Ishikawa (cell line): ENCODE measurements around the gene PDE7B.

Source experiments
- CEBPB ChIP-seq: IDR thresholded peaks from 2 replicates; pipeline ENCODE4 v1.6.1; 2012
- CREB1 ChIP-seq: IDR thresholded peaks from 2 replicates; pipeline ENCODE4 v1.6.1; 2012; ENCODE audit warnings: low read depth
- EGR1 ChIP-seq: IDR thresholded peaks from 2 replicates; pipeline ENCODE4 v1.6.1; 2012
- EP300 ChIP-seq: IDR thresholded peaks from 2 replicates; pipeline ENCODE4 v1.6.1; 2012; ENCODE audit warnings: borderline replicate concordance
- FOXM1 ChIP-seq: IDR thresholded peaks from 2 replicates; pipeline ENCODE4 v1.6.1; 2012; ENCODE audit warnings: low read depth, borderline replicate concordance
- MAX ChIP-seq: IDR thresholded peaks from 2 replicates; pipeline ENCODE4 v1.6.1; 2012
- NFIC ChIP-seq: IDR thresholded peaks from 2 replicates; pipeline ENCODE4 v1.6.1; 2012
- RAD21 ChIP-seq: IDR thresholded peaks from 2 replicates; pipeline ENCODE4 v1.6.1; 2012; ENCODE audit warnings: low read depth
- REST ChIP-seq: IDR thresholded peaks from 2 replicates; pipeline ENCODE4 v1.6.1; 2012; ENCODE audit warnings: low read depth, mild to moderate bottlenecking
- TAF1 ChIP-seq: IDR thresholded peaks from 2 replicates; pipeline ENCODE4 v1.6.1; 2012; ENCODE audit warnings: low read depth, mild to moderate bottlenecking
- TCF12 ChIP-seq: IDR thresholded peaks from 2 replicates; pipeline ENCODE4 v1.6.1; 2012; ENCODE audit warnings: low read depth
- TEAD4 ChIP-seq: IDR thresholded peaks from 2 replicates; pipeline ENCODE4 v1.6.1; 2012
- USF1 ChIP-seq: IDR thresholded peaks from 2 replicates; pipeline ENCODE4 v1.6.1; 2012
- YY1 ChIP-seq: IDR thresholded peaks from 2 replicates; pipeline ENCODE4 v1.6.1; 2012; ENCODE audit warnings: low read depth
- ZBTB7A ChIP-seq: IDR thresholded peaks from 2 replicates; pipeline ENCODE4 v1.6.1; 2012; ENCODE audit warnings: low read depth

PDE7B gene

DNA sequence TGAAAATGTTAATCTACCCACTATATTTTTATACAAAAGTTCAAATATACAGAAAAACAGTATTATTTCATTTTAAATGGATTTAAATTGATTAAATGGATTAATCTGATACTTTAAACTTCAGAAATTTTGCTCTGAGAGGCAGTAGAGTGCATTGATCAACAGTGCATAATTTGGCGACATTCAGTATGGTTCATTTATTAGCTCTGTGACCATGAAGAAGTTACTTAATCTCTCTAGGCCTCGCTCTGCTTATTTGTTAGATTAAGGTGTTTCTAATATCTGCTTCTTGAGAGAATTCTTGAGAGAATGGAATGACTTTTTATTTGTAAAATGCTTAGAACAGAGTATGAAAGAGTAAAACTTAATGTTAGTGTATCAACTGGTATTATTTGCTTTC lies 8.9 kb downstream of the PDE7B start:
- TF ChIP-seq TEAD4: no peak
- no peak for TF ChIP-seq EGR1
- no peak for TF ChIP-seq EP300
- TF ChIP-seq REST: no peak

GRCh38 chr6:135861189-135861588 lies 9.7 kb downstream of the PDE7B start:
- TF ChIP-seq CREB1 (no peak), TCF12 (no peak), RAD21 (no peak)

DNA sequence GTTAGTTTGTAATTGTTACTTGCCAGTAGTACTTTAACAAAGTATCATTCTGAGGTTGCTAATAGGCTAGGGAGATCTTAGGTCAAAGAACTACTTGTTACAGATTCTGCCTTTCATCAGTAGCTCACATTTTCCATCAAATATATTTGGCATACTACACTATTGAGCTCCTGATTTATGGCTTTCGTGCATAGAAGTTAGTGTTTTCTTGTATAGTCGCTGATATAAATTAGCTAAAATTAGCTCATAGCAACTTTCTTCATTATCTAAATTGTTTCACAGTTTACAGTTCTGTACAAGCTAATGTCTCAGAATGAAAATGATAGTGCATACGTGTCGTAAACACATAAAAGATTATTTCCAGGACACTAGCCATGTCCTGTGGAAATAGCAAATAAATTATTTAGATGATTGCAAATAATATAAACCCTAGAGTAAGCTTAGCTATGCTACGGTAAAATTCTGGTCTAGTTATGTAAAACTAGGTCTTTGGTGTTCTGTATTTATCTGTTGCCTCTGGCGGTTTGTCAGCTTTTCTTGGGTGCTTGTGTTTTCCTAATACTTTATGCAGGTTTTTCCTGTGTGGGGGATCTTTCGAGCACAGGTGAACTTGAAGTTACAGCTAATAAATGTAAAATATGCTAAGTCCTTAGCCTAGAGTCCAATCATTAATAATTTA lies 15.1 kb downstream of the PDE7B start:
- no peak for TF ChIP-seq USF1
- no peak for TF ChIP-seq TAF1
- TF ChIP-seq ZBTB7A: no peak
- TF ChIP-seq NFIC: no peak
- no peak for TF ChIP-seq REST
- TF ChIP-seq TEAD4: no peak
- TF ChIP-seq RAD21: no peak
- TF ChIP-seq CEBPB: no peak
- no peak for TF ChIP-seq MAX
- no peak for TF ChIP-seq CREB1
- no peak for TF ChIP-seq TCF12
- no peak for TF ChIP-seq YY1
- no peak for TF ChIP-seq EP300
- TF ChIP-seq FOXM1: no peak

- TF ChIP-seq NFIC: no peak
- TF ChIP-seq ZBTB7A: no peak
- TF ChIP-seq TCF12: no peak
- TF ChIP-seq CEBPB: no peak
- no peak for TF ChIP-seq EGR1
- no peak for TF ChIP-seq YY1
- no peak for TF ChIP-seq MAX
- TF ChIP-seq RAD21: no peak
- no peak for TF ChIP-seq FOXM1
- no peak for TF ChIP-seq CREB1
- TF ChIP-seq USF1: no peak
- no peak for TF ChIP-seq REST
These were observed 15.8 kb downstream of the PDE7B start for GRCh38 chr6:135867332-135867731.

GRCh38 chr6:135869857-135870256 lies 18.4 kb downstream of the PDE7B start:
- TF ChIP-seq USF1 (no peak), YY1 (no peak), CEBPB (no peak), FOXM1 (no peak), TEAD4 (no peak), MAX (no peak), EGR1 (no peak), ZBTB7A (no peak), RAD21 (no peak), TAF1 (no peak), EP300 (no peak), TCF12 (no peak), NFIC (no peak), REST (no peak), CREB1 (no peak)
